Retinal pigment epithelial cell (primary cell): ENCODE results near the gene LSMEM2.
"Not testable (repeated sequence)": the region's sequence is repeated elsewhere in the genome, so short reads cannot be mapped to it uniquely, and the experiment has no call there.

Source experiments
- DNase-seq: peaks from one replicate; pipeline ENCODE4 v3.0.0-alpha.2; 2010; ENCODE audit warnings: low read depth
- H3K4me3 ChIP-seq: 2 replicates; pipeline ENCODE4 v1.5.1; 2011; ENCODE audit warnings: mild to moderate bottlenecking, low read length, control low read depth, moderate library complexity
- TF ChIP-seq, protein P1 (sequence below): conservative IDR thresholded peaks from 2 replicates; pipeline ENCODE4 v1.5.1; 2011; ENCODE audit warnings: low read depth, low read length, control low read depth, inconsistent platforms

Gene LSMEM2

DNA sequence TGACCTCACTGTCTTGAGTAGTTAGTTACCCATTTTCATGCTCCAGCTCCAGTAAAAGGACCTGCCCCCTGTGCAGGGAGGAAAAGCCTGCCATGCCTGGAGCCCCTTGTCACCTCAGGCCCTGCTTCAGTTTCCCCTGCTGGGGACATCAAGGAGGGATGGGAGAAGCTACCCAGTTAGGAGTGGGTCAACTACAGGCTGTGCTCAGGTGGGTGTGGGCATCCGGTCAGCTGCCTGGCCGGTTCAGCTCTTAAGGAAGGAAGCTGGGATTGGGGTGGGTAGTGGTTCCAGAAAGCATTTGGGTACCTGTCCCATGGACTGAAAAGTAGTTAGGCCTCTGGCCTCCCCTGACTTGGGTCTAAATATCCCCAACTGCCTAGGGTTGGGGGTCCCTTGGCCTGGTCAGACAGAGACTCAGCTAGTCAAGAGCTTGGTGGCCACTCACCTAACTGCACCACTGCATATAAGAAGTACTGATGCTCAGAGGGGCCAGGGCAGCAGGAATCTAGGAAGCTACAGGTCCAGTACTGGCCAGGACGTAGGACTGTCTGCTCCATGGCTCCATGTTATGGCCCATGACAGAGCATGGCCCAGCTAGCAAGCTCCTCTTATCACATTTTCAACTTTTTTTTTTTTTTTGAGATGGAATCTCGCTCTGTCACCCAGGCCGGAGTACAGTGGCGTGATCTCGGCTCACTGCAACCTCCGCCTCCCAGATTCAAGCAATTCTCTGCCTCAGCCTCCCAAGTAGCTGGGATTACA lies 549 bp downstream of the LSMEM2 start:
- TF ChIP-seq, protein P1, sequence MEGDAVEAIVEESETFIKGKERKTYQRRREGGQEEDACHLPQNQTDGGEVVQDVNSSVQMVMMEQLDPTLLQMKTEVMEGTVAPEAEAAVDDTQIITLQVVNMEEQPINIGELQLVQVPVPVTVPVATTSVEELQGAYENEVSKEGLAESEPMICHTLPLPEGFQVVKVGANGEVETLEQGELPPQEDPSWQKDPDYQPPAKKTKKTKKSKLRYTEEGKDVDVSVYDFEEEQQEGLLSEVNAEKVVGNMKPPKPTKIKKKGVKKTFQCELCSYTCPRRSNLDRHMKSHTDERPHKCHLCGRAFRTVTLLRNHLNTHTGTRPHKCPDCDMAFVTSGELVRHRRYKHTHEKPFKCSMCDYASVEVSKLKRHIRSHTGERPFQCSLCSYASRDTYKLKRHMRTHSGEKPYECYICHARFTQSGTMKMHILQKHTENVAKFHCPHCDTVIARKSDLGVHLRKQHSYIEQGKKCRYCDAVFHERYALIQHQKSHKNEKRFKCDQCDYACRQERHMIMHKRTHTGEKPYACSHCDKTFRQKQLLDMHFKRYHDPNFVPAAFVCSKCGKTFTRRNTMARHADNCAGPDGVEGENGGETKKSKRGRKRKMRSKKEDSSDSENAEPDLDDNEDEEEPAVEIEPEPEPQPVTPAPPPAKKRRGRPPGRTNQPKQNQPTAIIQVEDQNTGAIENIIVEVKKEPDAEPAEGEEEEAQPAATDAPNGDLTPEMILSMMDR, result no peak
- no peak overlapping the region for H3K4me3 ChIP-seq
- DNase-seq, result no peak

DNA sequence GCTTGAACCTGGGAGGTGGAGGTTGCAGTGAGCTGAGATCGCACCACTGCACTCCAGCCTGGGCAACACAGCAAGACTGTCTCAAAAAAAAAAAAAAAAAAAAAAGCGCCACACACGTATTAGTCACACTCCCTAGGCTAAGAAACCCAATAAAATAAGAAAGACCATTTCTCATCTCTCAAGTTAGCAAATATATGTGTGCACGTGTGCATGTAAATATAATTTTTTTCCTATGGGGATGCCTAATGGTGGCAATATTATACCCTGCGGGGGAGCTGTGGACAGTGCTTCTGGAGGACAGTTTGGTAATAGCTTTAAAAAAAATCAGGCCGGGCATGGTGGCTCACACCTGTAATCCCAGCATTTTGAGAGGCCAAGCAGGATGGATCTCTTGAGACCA lies 5.2 kb downstream of the LSMEM2 start:
- DNase-seq, H3K4me3 ChIP-seq: not testable (repeated sequence)

DNA sequence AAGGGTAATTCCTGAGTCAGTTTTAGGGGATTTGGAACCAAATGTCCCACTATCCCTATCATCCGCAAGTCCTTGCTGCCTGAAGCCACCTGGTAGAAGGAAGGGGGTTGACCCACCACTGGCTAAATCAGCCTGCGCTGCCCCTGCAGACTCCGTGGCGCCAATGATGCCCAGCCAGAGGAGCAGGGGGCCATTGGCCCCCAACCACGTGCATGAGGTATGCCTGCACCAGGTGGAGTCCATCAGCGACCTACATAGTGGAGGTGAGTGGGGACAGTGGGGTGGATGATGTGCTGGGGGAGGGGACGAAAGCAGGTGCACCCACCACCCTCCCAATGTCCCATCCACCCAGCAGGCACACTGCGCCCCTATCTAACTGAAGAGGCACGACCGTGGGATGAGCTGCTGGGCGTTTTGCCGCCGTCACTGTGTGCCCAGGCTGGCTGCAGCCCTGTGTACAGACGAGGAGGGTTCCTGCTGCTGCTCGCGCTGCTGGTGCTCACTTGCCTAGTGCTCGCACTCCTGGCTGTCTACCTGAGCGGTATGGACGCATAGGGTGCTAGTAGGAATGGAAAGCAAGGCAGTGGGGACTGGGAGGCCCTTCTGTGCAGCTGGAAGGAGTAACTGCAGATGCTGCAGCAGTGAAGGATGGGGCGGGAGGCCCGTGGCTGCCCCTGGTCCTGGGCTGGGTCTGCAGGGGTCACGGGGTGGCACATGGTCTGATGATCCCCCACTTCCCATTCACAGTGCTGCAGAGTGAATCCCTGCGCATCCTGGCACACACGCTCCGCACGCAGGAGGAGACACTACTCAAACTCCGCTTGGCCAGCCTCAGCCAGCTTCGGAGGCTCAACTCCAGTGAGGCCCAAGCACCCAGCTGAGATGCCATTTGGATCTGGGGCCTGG lies 7.7 kb downstream of the LSMEM2 start:
- TF ChIP-seq, protein P1, result no peak
- no peak overlapping the region for H3K4me3 ChIP-seq
- DNase-seq, result no peak

DNA sequence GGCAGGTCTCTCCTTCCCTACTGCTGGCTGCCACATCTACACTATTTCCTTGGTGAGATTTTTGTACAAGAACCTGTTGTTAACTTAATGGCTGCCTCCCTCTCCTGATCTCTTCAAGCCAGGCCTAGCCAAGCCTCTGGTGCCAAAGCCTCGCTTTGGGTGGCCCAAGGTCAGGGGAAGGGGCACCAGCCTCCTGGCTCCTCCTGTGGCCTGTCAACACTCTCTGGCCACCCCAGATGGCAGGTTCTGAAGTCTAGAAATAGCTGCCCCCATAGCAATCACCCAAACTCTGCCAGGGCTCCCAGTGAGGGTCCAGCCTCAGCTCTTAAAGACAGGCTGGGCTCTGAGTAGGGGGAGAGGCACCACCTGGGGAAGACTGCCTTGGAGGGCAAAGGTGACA lies 8.4 kb downstream of the LSMEM2 start:
- no peak for DNase-seq
- H3K4me3 ChIP-seq, result no peak overlapping the region
- TF ChIP-seq, protein P1, result no peak

DNA sequence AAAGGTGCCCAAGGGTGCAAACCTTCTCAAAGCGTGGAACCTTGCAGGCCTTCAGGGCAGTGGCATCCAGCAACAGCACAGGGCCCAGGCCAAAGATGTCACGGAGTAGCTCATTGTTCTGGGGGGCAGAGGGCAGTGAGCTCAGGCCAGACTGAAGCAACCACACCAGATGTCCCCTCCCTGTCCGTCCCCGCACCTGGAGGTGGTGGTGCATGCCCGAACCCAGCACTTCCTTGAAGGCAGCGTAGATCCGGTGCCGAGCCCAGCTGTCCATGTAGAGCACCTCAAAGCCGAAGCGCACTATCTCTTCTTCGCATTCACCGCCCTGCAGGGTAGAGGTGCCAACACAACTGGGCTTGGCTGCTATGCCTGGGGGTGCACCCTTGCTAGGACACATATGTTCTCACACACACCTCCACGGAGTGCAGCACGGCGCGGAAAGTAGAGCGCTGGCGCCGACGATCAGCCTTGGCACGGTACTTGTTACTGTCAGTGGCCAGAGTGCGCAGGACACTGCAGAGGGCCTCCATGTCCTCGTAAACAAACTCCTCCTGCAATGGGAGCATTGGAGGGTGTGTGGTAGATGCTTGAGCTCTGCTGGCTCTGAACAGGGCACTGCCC lies 9.6 kb downstream of the LSMEM2 start:
- TF ChIP-seq, protein P1, result no peak
- no peak for DNase-seq
- no peak overlapping the region for H3K4me3 ChIP-seq

DNA sequence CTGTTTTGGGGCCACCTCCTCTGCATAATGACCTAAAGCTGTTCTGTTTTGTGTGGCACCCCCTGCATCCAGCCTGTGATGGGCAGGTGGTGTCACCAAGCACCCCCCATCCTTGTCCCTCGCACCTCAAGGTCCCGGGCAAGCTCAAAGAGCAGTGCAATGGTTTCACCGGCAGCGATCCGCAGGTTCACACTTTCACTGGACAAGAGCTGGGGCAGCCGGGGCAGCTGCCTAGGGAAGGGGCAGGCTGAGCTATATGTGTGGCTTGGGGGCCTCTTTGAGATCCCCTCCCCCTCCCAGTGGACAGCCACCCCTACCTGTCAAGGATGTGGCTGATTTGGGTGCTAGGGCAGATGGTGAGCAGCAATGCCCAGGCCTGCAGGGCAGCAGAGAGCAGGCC lies 10.2 kb downstream of the LSMEM2 start:
- no peak overlapping the region for H3K4me3 ChIP-seq
- TF ChIP-seq, protein P1, result no peak
- no peak for DNase-seq

DNA sequence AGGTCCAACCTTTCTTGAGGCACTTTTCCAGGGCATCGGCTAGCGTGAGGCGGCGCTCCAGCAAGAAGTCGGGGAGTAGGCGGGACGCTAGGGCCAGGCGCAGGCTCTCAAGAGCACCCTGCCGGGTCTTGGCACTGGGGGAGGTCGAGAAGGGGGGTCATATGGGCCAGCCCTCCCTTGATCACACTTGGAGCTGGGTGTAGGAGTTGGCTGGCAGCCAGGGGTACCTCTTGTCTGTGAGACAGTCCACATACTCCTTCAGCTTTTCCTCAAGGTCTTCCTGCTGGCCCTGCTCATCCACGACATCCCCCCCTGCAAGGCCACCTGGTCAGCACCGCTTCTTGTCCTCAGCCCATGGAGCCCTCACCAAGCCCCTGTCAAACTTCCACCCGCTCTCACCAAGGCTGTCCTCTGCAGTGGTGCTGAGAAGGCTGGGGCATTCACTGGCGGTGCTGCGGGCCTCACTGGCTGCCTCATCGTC lies 11.3 kb downstream of the LSMEM2 start:
- DNase-seq, result no peak
- TF ChIP-seq, protein P1, result no peak
- no peak overlapping the region for H3K4me3 ChIP-seq
